Measurements from ENCODE around the gene PCGF3. TPM values are rescaled to one million over a fixed set of nuclear protein-coding genes. Genes with fewer than 3 reads are reported as not detected.
A peak's percentile ranks its signal among the peaks of the same experiment; 100 is the strongest.

PCGF3 gene
- total RNA-seq, 1 donor from 2014 or later = 64.3 TPM

DNA sequence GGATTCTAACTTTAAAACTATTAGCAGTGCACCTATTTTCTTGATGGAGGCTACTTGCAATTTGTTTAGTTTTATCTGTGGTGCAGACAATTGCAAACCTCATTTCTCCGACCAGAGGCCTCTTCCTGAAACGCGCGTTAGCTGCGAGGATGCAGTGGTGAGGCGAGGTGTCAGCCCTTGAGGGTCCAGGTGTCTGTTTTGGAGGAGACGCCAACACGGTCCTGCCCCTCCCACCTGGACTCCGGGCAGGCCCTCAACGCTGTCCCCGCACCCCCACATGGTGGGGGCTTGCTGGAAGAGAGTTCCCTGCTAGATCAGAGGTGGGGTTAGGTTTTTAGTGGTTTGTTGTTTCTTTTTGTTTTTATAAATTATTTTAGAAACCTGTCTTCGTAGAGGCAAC lies 34.4 kb downstream of the PCGF3 start:
- Mint-ChIP-seq H3K27me3 (no peaks in the 10 kb centered on the region), H3K4me1 (ENCODE audit: unreplicated experiment) (no peaks in the 10 kb centered on the region), H3K36me3 (peaks cover 4% of the 10 kb centered on the region), H3K4me3 (no peak overlapping the region), H3K9me3 (no peaks in the 10 kb centered on the region), H3K27ac (no peak overlapping the region)
- no peak for DNase-seq (ENCODE audit: extremely low spot score, unreplicated experiment)
- TF ChIP-seq, protein P1, sequence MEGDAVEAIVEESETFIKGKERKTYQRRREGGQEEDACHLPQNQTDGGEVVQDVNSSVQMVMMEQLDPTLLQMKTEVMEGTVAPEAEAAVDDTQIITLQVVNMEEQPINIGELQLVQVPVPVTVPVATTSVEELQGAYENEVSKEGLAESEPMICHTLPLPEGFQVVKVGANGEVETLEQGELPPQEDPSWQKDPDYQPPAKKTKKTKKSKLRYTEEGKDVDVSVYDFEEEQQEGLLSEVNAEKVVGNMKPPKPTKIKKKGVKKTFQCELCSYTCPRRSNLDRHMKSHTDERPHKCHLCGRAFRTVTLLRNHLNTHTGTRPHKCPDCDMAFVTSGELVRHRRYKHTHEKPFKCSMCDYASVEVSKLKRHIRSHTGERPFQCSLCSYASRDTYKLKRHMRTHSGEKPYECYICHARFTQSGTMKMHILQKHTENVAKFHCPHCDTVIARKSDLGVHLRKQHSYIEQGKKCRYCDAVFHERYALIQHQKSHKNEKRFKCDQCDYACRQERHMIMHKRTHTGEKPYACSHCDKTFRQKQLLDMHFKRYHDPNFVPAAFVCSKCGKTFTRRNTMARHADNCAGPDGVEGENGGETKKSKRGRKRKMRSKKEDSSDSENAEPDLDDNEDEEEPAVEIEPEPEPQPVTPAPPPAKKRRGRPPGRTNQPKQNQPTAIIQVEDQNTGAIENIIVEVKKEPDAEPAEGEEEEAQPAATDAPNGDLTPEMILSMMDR (conservative IDR thresholded peaks at IDR 0.05) = no peak

DNA sequence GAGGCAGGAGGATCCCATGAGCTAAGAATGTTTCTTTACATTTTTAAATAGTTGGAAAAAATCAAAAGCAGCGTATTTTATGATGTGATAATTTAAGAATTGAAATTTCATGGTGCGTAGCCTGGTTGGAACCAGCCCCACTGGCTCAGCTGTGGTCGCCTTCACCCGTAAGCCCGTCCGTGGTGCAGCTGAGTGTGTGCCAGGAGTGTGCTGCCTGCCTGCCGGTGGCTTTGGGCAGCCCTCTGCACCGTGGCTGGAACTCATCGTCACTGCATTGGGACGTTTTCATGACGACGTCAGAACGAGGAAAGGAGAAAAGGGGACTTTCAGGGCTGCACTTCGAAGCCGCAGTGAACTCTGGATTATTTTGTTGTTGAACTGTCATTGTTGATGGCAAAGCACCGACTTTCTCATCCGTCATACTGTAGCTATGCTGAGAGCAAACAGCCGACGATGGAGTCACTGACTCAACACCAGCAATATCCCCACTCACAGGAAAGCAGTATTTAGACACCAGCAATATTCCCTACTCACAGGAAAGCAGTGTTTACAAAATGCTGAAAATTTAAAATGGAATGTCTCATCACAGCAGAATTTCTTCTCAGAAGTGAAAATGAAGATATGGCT lies 35.1 kb downstream of the PCGF3 start:
- Mint-ChIP-seq H3K4me3 (no peak overlapping the region), H3K4me1 (ENCODE audit: unreplicated experiment) (no peaks in the 10 kb centered on the region), H3K36me3 (peaks cover 4% of the 10 kb centered on the region), H3K9me3 (no peaks in the 10 kb centered on the region), H3K27ac (no peak overlapping the region), H3K27me3 (no peaks in the 10 kb centered on the region)
- DNase-seq (ENCODE audit: extremely low spot score, unreplicated experiment) = no peak
- TF ChIP-seq, protein P1 (conservative IDR thresholded peaks at IDR 0.05) = no peak

DNA sequence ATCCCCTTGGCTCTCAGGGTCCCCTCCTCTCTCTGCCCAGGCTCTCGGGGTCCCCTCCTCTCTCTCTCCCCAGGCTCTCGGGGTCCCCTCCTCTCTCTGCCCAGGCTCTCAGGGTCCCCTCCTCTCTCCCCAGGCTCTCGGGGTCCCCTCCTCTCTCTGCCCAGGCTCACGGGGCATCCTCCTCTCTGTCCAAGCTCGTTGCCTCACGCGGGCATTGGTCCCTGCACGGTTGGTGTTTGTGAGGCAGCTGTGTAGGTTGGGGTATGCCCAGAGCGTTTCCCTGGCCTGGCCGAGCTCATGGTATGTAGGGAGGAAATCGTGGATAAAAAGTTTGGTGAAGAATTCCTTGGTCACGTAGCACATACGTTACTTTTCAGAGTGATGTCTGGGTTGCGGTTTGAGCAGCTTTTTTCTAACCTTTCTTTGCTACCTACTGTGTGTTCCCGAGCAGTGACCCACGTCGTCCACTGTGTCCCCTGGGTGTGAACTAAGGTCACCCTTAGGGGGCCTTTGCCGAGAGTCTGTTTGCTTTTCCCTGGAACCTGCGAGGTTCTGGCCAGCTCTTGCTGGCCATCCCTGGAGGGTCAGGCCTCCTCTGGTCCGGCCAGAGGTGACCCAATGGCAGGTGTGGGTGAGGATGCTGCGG lies 36.6 kb downstream of the PCGF3 start:
- no peaks in the 10 kb centered on the region for H3K27me3 Mint-ChIP-seq
- H3K4me1 Mint-ChIP-seq (ENCODE audit: unreplicated experiment) = no peaks in the 10 kb centered on the region
- peaks cover 4% of the 10 kb centered on the region for H3K36me3 Mint-ChIP-seq
- H3K9me3 Mint-ChIP-seq = no peaks in the 10 kb centered on the region
- no peak overlapping the region for H3K4me3 Mint-ChIP-seq
- TF ChIP-seq, protein P1 (conservative IDR thresholded peaks at IDR 0.05) = no peak
- no peak overlapping the region for H3K27ac Mint-ChIP-seq
- no peak for DNase-seq (ENCODE audit: extremely low spot score, unreplicated experiment)

DNA sequence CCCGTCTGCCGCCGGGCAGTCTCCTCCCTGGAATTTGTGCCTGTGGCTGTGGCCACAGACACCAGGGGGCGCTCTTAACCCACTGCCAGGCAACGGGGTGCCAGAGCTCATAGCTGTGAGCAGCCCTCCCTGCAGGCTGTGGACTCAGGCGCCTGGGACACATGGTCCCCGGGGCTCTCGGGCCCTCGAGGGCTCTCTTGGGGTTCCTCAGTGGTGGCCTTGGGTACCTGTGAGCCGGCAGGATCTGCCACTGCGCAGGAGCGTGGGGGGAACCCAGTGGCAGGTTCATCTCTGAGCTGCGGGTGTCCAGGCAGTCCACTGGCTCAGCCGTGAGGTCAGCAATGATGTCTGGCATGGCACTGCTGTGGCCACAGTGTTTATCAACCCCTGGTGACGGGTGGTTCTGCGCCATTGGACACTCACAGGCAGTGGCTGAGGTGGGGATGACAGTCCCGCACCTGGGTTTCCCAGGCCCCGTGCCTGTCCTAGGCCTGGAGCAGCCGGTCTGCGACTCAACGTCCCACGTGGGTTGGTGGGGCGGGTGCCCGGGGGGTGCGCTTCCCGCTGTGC lies 37.2 kb downstream of the PCGF3 start:
- no peak overlapping the region for H3K27ac Mint-ChIP-seq
- no peaks in the 10 kb centered on the region for H3K9me3 Mint-ChIP-seq
- no peak for DNase-seq (ENCODE audit: extremely low spot score, unreplicated experiment)
- TF ChIP-seq, protein P1 (conservative IDR thresholded peaks at IDR 0.05) = peak; percentile 89
- H3K27me3 Mint-ChIP-seq = no peaks in the 10 kb centered on the region
- H3K4me1 Mint-ChIP-seq (ENCODE audit: unreplicated experiment) = peaks cover 2% of the 10 kb centered on the region
- H3K4me3 Mint-ChIP-seq = no peak overlapping the region
- peaks cover 7% of the 10 kb centered on the region for H3K36me3 Mint-ChIP-seq

DNA sequence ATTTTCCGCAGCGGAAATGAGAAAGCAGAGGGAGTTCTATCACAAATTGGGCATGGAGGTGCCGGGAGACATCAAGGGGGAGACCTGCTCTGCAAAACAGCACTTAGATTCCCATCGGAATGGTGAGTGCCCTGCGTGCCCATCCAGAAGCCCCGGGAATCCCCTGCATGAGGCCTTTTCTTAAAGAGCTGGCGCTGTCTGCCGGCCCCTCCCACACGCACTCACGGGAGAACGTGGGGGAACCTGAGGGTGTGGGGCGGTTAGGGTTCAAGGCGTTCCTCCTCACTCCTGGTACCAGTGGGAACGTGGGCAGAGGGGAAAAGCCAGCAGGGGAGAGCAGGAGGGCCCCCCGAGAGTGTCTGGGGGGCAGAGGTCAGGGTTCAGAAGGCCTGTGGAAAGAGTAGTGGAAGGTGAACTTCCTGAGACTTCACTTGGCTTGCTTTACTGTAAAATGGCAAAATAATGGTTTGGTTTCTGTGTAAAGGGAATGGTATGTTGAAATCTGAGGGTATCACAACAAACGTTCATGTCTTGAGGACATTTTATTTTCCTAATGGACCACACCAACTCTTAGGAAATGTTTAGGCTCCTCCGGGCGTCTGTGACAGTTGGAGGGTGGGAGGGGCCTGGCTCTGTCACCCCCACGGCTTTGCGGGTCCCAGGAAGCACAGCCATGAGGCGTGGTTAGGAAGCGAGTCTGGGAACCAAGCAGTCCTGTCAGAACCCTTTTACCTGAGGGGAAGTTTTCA lies 38.0 kb downstream of the PCGF3 start:
- H3K27me3 Mint-ChIP-seq = no peaks in the 10 kb centered on the region
- H3K4me3 Mint-ChIP-seq = no peak overlapping the region
- DNase-seq (ENCODE audit: extremely low spot score, unreplicated experiment) = no peak
- TF ChIP-seq, protein P1 (conservative IDR thresholded peaks at IDR 0.05) = no peak
- H3K36me3 Mint-ChIP-seq = peaks cover 15% of the 10 kb centered on the region
- H3K4me1 Mint-ChIP-seq (ENCODE audit: unreplicated experiment) = peaks cover 4% of the 10 kb centered on the region
- no peak overlapping the region for H3K27ac Mint-ChIP-seq
- H3K9me3 Mint-ChIP-seq = no peaks in the 10 kb centered on the region
